Left renal cortex interstitium (tissue), 4 donors: ENCODE results near the gene OR5B12. TPM values are rescaled to one million over a fixed set of nuclear protein-coding genes. Genes with fewer than 3 reads are reported as not detected.

Experiments
- polyA plus RNA-seq, 4 donors: library from polyadenylated mRNA; unstranded; fragments of 120-200 nt; gene quantifications; one replicate each; pipeline ENCODE4 v1.2.1, GENCODE V29; 2013; ENCODE audit not compliant: insufficient read length in 4 of 4

The OR5B12 gene
- polyA plus RNA-seq, 4 donors: not detected

Other genes with a start within 250 kb of the OR5B12 start
- gene OR1S2, start 238.1 kb downstream of the OR5B12 start, polyA plus RNA-seq: not detected
- gene OR1S1, start 229.5 kb downstream of the OR5B12 start, polyA plus RNA-seq: not detected
- gene OR10Q1, start 213.3 kb downstream of the OR5B12 start, polyA plus RNA-seq: not detected
- gene OR10W1, start 174.0 kb downstream of the OR5B12 start, polyA plus RNA-seq: not detected
- gene OR5B17, start 83.2 kb downstream of the OR5B12 start, polyA plus RNA-seq: not detected
- gene OR5B3, start 35.4 kb downstream of the OR5B12 start, polyA plus RNA-seq: not detected
- under 1 TPM in 2 of 4 donors, not detected in 2; 0.13 to 0.20 TPM for gene OR5B2, start 14.1 kb downstream of the OR5B12 start, polyA plus RNA-seq
- gene OR5B21, start 65.9 kb upstream of the OR5B12 start, polyA plus RNA-seq: not detected
- 10 to 100 TPM in 1 of 4 donors, 1 to 10 TPM in 3; 6.5 to 10.1 (median 9.0) TPM for gene LPXN, start 133.6 kb upstream of the OR5B12 start, polyA plus RNA-seq
- gene ZFP91, start 136.8 kb upstream of the OR5B12 start, polyA plus RNA-seq: 10 to 100 TPM; 56.2 to 63.4 (median 60.3) TPM
- 1 to 10 TPM in 3 of 4 donors, under 1 TPM in 1; 0.49 to 1.9 (median 1.7) TPM for gene CNTF, start 180.4 kb upstream of the OR5B12 start, polyA plus RNA-seq